ENCODE measurements around the gene GPR83.

The GPR83 gene

DNA sequence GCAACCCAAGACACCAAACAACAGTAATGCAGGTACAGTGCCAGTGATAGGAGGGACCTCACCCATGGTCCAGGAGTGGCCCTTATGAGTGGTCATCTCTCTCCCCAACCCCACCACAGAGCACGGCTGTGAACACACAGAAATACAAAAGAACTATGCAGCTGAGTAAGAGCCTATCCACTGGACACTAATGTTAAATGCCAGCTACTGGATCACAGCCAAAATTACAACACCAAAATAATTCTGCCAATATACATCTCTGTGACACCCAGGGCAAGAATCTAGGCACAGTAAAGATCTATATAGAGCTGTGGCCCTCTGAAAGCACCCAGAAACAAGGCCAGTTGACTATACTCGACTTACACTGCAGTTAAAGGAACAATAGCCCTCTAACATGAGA lies 22.8 kb upstream of the GPR83 start:
- Histone ChIP-seq H2BK15ac (ENCODE audit: low read length) (no peak overlapping the region), H2BK5ac (ENCODE audit: low read length) (no peak overlapping the region), H2BK12ac (ENCODE audit: low read length) (no peak overlapping the region), H3K18ac (ENCODE audit: low read length) (no peak overlapping the region), H3K23ac (ENCODE audit: low read depth, low read length, poor library complexity) (peak overlapping the region; percentile 52), H4K8ac (ENCODE audit: low read depth, low read length) (no peak overlapping the region), H3K36me3 (replicated peaks in 1 of 2; ENCODE audit: control insufficient read depth in 2 of 2, insufficient read depth in 2 of 2, low read length in 2 of 2) (peaks cover 2 to 50% of the 10 kb centered on the region in 2 donors), H3K79me1 (ENCODE audit: low read depth, low read length) (peaks cover 2% of the 10 kb centered on the region), H3K4me3 (ENCODE audit: low read length in 2 of 2) (peak overlapping the region in 1 of 2 donors; percentile 22), H3K4me1 (ENCODE audit: control insufficient read depth in 2 of 2, insufficient read depth in 1 of 2, low read depth in 1 of 2, low read length in 2 of 2) (peaks cover 0 to 6% of the 10 kb centered on the region in 2 donors), H3K4me2 (ENCODE audit: insufficient read depth, low read length, poor library complexity, severe bottlenecking) (no peak overlapping the region), H3K14ac (ENCODE audit: low read length) (no peak overlapping the region), H3K9me3 (replicated peaks in 1 of 2; ENCODE audit: control insufficient read depth in 2 of 2, insufficient read depth in 1 of 2, low read depth in 1 of 2, low read length in 2 of 2) (peaks cover 0 to 33% of the 10 kb centered on the region in 2 donors), H3K9ac (ENCODE audit: low read depth, low read length, poor library complexity) (no peak overlapping the region), H2BK120ac (ENCODE audit: low read depth, low read length) (no peak overlapping the region), H2AFZ (ENCODE audit: low read length) (no peak overlapping the region), H3K4ac (ENCODE audit: low read length) (no peak overlapping the region), H2AK5ac (ENCODE audit: low read depth, low read length) (no peak overlapping the region), H3K27me3 (ENCODE audit: control insufficient read depth in 3 of 3, insufficient read depth in 3 of 3, low read depth in 1 of 3, low read length in 3 of 3) (no peaks in the 10 kb centered on the region), H4K91ac (ENCODE audit: low read depth, low read length, poor library complexity) (no peak overlapping the region), H3K27ac (replicated peaks; ENCODE audit: low read length) (no peak overlapping the region)
- DNase-seq (ENCODE audit: low spot score): no peak
- no CpG with 5 or more reads among the region's 2 CpGs for WGBS, 2 donors (ENCODE audit: extremely low coverage in 2 of 2, insufficient read length in 2 of 2, insufficient replicate concordance in 1 of 2)

- Histone ChIP-seq H2AK5ac (ENCODE audit: low read depth, low read length) (no peak overlapping the region), H3K27me3 (ENCODE audit: control insufficient read depth in 3 of 3, insufficient read depth in 3 of 3, low read depth in 1 of 3, low read length in 3 of 3) (no peaks in the 10 kb centered on the region), H3K9me3 (replicated peaks in 1 of 2; ENCODE audit: control insufficient read depth in 2 of 2, insufficient read depth in 1 of 2, low read depth in 1 of 2, low read length in 2 of 2) (peaks cover 0 to 28% of the 10 kb centered on the region in 2 donors), H3K9ac (ENCODE audit: low read depth, low read length, poor library complexity) (no peak overlapping the region), H2AFZ (ENCODE audit: low read length) (no peak overlapping the region), H3K4me1 (ENCODE audit: control insufficient read depth in 2 of 2, insufficient read depth in 1 of 2, low read depth in 1 of 2, low read length in 2 of 2) (peaks cover 0 to 6% of the 10 kb centered on the region in 2 donors), H2BK120ac (ENCODE audit: low read depth, low read length) (no peak overlapping the region), H3K23ac (ENCODE audit: low read depth, low read length, poor library complexity) (peak overlapping the region; percentile 52), H3K79me1 (ENCODE audit: low read depth, low read length) (peaks cover 2% of the 10 kb centered on the region), H4K8ac (ENCODE audit: low read depth, low read length) (no peak overlapping the region), H3K36me3 (replicated peaks in 1 of 2; ENCODE audit: control insufficient read depth in 2 of 2, insufficient read depth in 2 of 2, low read length in 2 of 2) (peaks cover 2 to 50% of the 10 kb centered on the region in 2 donors), H3K4me3 (ENCODE audit: low read length in 2 of 2) (peak overlapping the region in 1 of 2 donors; percentile 22), H3K27ac (replicated peaks; ENCODE audit: low read length) (no peak overlapping the region), H2BK15ac (ENCODE audit: low read length) (no peak overlapping the region), H3K14ac (ENCODE audit: low read length) (peak overlapping the region; percentile 71), H3K4ac (ENCODE audit: low read length) (no peak overlapping the region), H2BK12ac (ENCODE audit: low read length) (peak overlapping the region; percentile 30), H2BK5ac (ENCODE audit: low read length) (no peak overlapping the region), H4K91ac (ENCODE audit: low read depth, low read length, poor library complexity) (no peak overlapping the region), H3K18ac (ENCODE audit: low read length) (peak overlapping the region; percentile 83), H3K4me2 (ENCODE audit: insufficient read depth, low read length, poor library complexity, severe bottlenecking) (no peak overlapping the region)
- no CpG with 5 or more reads among the region's 3 CpGs for WGBS, 2 donors (ENCODE audit: extremely low coverage in 2 of 2, insufficient read length in 2 of 2, insufficient replicate concordance in 1 of 2)
- no peak for DNase-seq (ENCODE audit: low spot score)
These were observed 22.3 kb upstream of the GPR83 start for GRCh38 chr11:94423507-94423906.

DNA sequence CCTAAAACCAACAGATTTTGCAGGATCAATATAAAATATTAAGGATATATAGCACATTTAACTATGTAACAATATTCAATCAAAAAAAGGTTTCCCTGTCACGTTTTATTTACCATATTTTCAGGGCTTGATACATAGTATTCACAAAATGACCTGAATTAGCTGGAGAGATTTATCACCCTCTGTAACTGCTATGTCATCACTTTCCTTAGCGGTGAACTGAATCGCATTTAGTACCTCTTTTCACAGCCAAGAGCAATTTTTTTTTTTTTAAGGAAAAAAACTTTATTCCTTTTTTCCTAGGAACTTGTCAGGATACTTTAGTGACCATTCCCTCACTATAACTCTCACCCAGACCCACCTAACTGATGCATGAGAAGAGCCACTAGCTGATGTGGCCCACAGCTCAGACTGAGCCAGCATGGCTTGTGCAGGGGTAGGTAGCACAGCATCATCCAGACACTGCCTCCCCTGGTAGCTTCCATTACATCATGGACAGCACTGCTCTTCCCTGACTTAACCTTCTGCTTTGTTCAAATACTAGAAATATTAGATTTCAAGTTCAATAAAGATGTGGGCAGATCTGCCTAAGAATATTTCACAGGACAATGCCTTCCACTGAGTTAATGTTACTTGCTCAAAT lies 17.0 kb upstream of the GPR83 start:
- Histone ChIP-seq H3K4me1 (ENCODE audit: control insufficient read depth in 2 of 2, insufficient read depth in 1 of 2, low read depth in 1 of 2, low read length in 2 of 2) (no peaks in the 10 kb centered on the region), H3K27me3 (ENCODE audit: control insufficient read depth in 3 of 3, insufficient read depth in 3 of 3, low read depth in 1 of 3, low read length in 3 of 3) (no peaks in the 10 kb centered on the region), H4K8ac (ENCODE audit: low read depth, low read length) (no peak overlapping the region), H3K27ac (replicated peaks; ENCODE audit: low read length) (no peak overlapping the region), H2BK5ac (ENCODE audit: low read length) (no peak overlapping the region), H3K18ac (ENCODE audit: low read length) (no peak overlapping the region), H3K4me2 (ENCODE audit: insufficient read depth, low read length, poor library complexity, severe bottlenecking) (no peak overlapping the region), H2AK5ac (ENCODE audit: low read depth, low read length) (no peak overlapping the region), H3K4me3 (ENCODE audit: low read length in 2 of 2) (no peak overlapping the region), H2AFZ (ENCODE audit: low read length) (no peak overlapping the region), H3K4ac (ENCODE audit: low read length) (no peak overlapping the region), H4K91ac (ENCODE audit: low read depth, low read length, poor library complexity) (no peak overlapping the region), H3K36me3 (replicated peaks in 1 of 2; ENCODE audit: control insufficient read depth in 2 of 2, insufficient read depth in 2 of 2, low read length in 2 of 2) (peaks cover 0 to 43% of the 10 kb centered on the region in 2 donors), H2BK15ac (ENCODE audit: low read length) (no peak overlapping the region), H3K79me1 (ENCODE audit: low read depth, low read length) (no peaks in the 10 kb centered on the region), H2BK120ac (ENCODE audit: low read depth, low read length) (no peak overlapping the region), H3K9me3 (replicated peaks in 1 of 2; ENCODE audit: control insufficient read depth in 2 of 2, insufficient read depth in 1 of 2, low read depth in 1 of 2, low read length in 2 of 2) (no peaks in the 10 kb centered on the region), H2BK12ac (ENCODE audit: low read length) (no peak overlapping the region), H3K23ac (ENCODE audit: low read depth, low read length, poor library complexity) (no peak overlapping the region), H3K9ac (ENCODE audit: low read depth, low read length, poor library complexity) (no peak overlapping the region), H3K14ac (ENCODE audit: low read length) (no peak overlapping the region)
- WGBS, 2 donors (ENCODE audit: extremely low coverage in 2 of 2, insufficient read length in 2 of 2, insufficient replicate concordance in 1 of 2): no CpG with 5 or more reads among the region's 3 CpGs
- DNase-seq (ENCODE audit: low spot score): no peak

DNA sequence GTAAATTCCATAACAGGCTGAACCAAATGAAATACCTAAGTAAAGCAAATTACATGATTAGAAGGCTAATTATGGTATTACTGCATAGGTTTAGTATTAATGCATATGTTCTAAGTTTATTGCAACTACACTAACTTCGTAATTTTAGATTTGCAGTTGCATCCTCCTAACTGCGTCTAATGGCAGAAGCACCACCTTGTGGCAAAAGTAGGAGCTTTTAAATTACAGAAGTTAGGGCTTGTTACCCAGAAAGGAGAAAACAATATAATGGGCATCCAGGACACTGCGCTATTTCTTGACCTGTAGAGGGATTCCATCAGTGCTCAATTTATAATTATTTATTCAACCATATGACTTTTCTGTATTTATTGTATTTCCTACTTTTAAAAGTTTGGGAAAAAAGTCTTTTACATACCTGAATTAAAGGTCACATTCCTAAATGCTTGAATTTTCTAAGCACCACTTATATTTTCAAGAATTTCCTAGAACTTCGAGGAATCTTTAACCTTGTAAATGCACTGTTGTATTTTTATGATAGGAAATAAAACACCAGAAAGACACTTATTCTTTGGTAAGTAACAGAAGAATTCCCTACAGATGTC lies 16.3 kb upstream of the GPR83 start:
- WGBS, 2 donors (ENCODE audit: extremely low coverage in 2 of 2, insufficient read length in 2 of 2, insufficient replicate concordance in 1 of 2): no CpG with 5 or more reads among the region's 4 CpGs
- Histone ChIP-seq H3K9me3 (replicated peaks in 1 of 2; ENCODE audit: control insufficient read depth in 2 of 2, insufficient read depth in 1 of 2, low read depth in 1 of 2, low read length in 2 of 2) (no peaks in the 10 kb centered on the region), H3K4ac (ENCODE audit: low read length) (no peak overlapping the region), H3K23ac (ENCODE audit: low read depth, low read length, poor library complexity) (no peak overlapping the region), H2BK12ac (ENCODE audit: low read length) (no peak overlapping the region), H3K27ac (replicated peaks; ENCODE audit: low read length) (no peak overlapping the region), H2AFZ (ENCODE audit: low read length) (no peak overlapping the region), H2BK15ac (ENCODE audit: low read length) (no peak overlapping the region), H3K4me1 (ENCODE audit: control insufficient read depth in 2 of 2, insufficient read depth in 1 of 2, low read depth in 1 of 2, low read length in 2 of 2) (no peaks in the 10 kb centered on the region), H3K36me3 (replicated peaks in 1 of 2; ENCODE audit: control insufficient read depth in 2 of 2, insufficient read depth in 2 of 2, low read length in 2 of 2) (peaks cover 0 to 42% of the 10 kb centered on the region in 2 donors), H3K14ac (ENCODE audit: low read length) (no peak overlapping the region), H2BK120ac (ENCODE audit: low read depth, low read length) (no peak overlapping the region), H3K9ac (ENCODE audit: low read depth, low read length, poor library complexity) (no peak overlapping the region), H4K91ac (ENCODE audit: low read depth, low read length, poor library complexity) (no peak overlapping the region), H3K4me3 (ENCODE audit: low read length in 2 of 2) (no peak overlapping the region), H2AK5ac (ENCODE audit: low read depth, low read length) (no peak overlapping the region), H3K27me3 (ENCODE audit: control insufficient read depth in 3 of 3, insufficient read depth in 3 of 3, low read depth in 1 of 3, low read length in 3 of 3) (no peaks in the 10 kb centered on the region), H3K79me1 (ENCODE audit: low read depth, low read length) (no peaks in the 10 kb centered on the region), H4K8ac (ENCODE audit: low read depth, low read length) (no peak overlapping the region), H2BK5ac (ENCODE audit: low read length) (no peak overlapping the region), H3K4me2 (ENCODE audit: insufficient read depth, low read length, poor library complexity, severe bottlenecking) (no peak overlapping the region), H3K18ac (ENCODE audit: low read length) (no peak overlapping the region)
- DNase-seq (ENCODE audit: low spot score): no peak

All from neuronal stem cell (in vitro differentiated cells).